A673 (cell line): ENCODE measurements around the gene SSPN.

Experiments used
- CTCF ChIP-seq: fragments of 300-800, 200-600 bp; sonication (generic); conservative IDR thresholded peaks from 2 replicates; pipeline ENCODE4 v1.5.1; 2017; ENCODE audit warnings: low read depth, mild to moderate bottlenecking, antibody characterized with exemption, low read length, moderate library complexity, mixed read lengths
- EZH2 ChIP-seq: fragments of 200-600 bp; sonication (generic); IDR thresholded peaks from 2 replicates; pipeline ENCODE4 v1.6.1; 2017; ENCODE audit warnings: borderline replicate concordance, low read depth, mild to moderate bottlenecking, mixed read lengths, antibody characterized with exemption, low read length; ENCODE audit not compliant: poor library complexity, severe bottlenecking

DNA sequence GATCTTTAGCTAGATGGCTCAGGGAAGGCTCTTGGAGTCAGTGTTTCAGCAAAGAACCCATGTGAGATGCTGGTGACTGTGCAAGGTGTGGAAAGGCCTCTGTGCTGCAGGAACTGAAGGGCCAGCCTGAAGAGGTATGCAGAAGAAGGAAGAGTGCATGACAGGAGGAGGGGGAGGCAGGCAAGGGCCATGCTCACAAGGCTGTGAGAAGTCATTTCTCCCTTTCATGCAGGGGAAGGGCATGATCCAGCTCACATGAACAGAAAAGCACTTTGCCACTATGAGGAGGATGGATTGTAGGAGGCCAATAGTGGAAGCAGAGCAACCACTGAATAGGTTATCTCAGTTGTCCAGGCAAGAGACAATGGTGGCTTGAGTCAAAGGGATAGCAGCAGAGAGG lies 83.7 kb downstream of the SSPN start:
- TF ChIP-seq EZH2 = no peak
- no peak for TF ChIP-seq CTCF
